WTC11 (cell line): Measurements from ENCODE around the gene SPHK2. TPM values are rescaled to one million over a fixed set of nuclear protein-coding genes. Genes with fewer than 3 reads are reported as not detected.
A peak's percentile ranks its signal among the peaks of the same experiment; 100 is the strongest.

Source experiments
- ATAC-seq: fragments of 200-7000 bp; cut with Tn5 transposase; 2 replicates; pipeline ENCODE4 v1.10.0; 2021; ENCODE audit warnings: mild to moderate bottlenecking, moderate library complexity
- CTCF ChIA-PET: fragments of 300-600 bp; sonication (Branson Sonifier 250); formaldehyde crosslinking; loops from one replicate; lab custom pipeline; 2021; ENCODE audit warnings: antibody characterized with exemption; lab: Charles Lee
- POLR2A ChIA-PET: fragments of 350-600 bp; sonication (Branson Sonifier 250); formaldehyde crosslinking; loops from one replicate; lab custom pipeline; 2021; ENCODE audit warnings: antibody characterized with exemption; lab: Charles Lee
- DNase-seq: peaks from one replicate; pipeline ENCODE4 v3.0.0; 2021; ENCODE audit warnings: low spot score
- H3K27ac Mint-ChIP-seq: 2 replicates; pipeline ENCODE4 v1.8.0; 2021; ENCODE audit warnings: mixed read lengths
- H3K27me3 Mint-ChIP-seq: 2 replicates; pipeline ENCODE4 v1.8.0; 2021; ENCODE audit warnings: low read depth, mild to moderate bottlenecking, moderate library complexity, mixed read lengths
- H3K36me3 Mint-ChIP-seq: 2 replicates; pipeline ENCODE4 v1.8.0; 2021; ENCODE audit warnings: mixed read lengths
- H3K4me1 Mint-ChIP-seq: 2 replicates; pipeline ENCODE4 v1.8.0; 2022; ENCODE audit warnings: mixed read lengths
- H3K4me3 Mint-ChIP-seq: 2 replicates; pipeline ENCODE4 v1.8.0; 2021; ENCODE audit warnings: mild to moderate bottlenecking, moderate library complexity, mixed read lengths
- H3K9me3 Mint-ChIP-seq: 2 replicates; pipeline ENCODE4 v1.8.0; 2021; ENCODE audit warnings: mixed read lengths
- JAZF1 ChIP-seq: fragments of 250-450 bp; sonication (Bioruptor Pico); IDR thresholded peaks from 2 replicates; pipeline ENCODE4 v1.9.0; 2021; ENCODE audit warnings: moderate library complexity, mild to moderate bottlenecking, inconsistent platforms
- ZNF671 ChIP-seq: fragments of 250-450 bp; sonication (Bioruptor Pico); IDR thresholded peaks from 2 replicates; pipeline ENCODE4 v1.8.0; 2021; ENCODE audit warnings: mild to moderate bottlenecking
- total RNA-seq: library from RNA; stranded (reverse); gene quantifications from 3 replicates; pipeline ENCODE4 v1.2.3, GENCODE V29; 2021
- TF ChIP-seq, protein P1 (sequence below): sonication (generic); formaldehyde crosslinking; IDR thresholded peaks from 2 replicates; pipeline ENCODE4 v1.8.1; 2023; ENCODE audit warnings: mild to moderate bottlenecking, missing genetic modification reagents
- TF ChIP-seq, protein P2 (sequence below): fragments of 250-450 bp; sonication (Bioruptor Pico); IDR thresholded peaks from 2 replicates; pipeline ENCODE4 v1.9.0; 2021; ENCODE audit warnings: mild to moderate bottlenecking, borderline replicate concordance
- TF ChIP-seq, protein P3 (sequence below): sonication (generic); formaldehyde crosslinking; IDR thresholded peaks from 2 replicates; pipeline ENCODE4 v1.8.1; 2023; ENCODE audit warnings: mild to moderate bottlenecking, missing genetic modification reagents, moderate library complexity
- TF ChIP-seq, protein P4 (sequence below): sonication (generic); formaldehyde crosslinking; IDR thresholded peaks from 2 replicates; pipeline ENCODE4 v1.8.0; 2022; ENCODE audit warnings: missing genetic modification reagents
- TF ChIP-seq, protein P5 (sequence below): sonication (generic); formaldehyde crosslinking; IDR thresholded peaks from 2 replicates; pipeline ENCODE4 v1.8.1; 2022; ENCODE audit warnings: missing genetic modification reagents, borderline replicate concordance
- TF ChIP-seq, protein P6 (sequence below): sonication (generic); formaldehyde crosslinking; IDR thresholded peaks from 2 replicates; pipeline ENCODE4 v1.8.1; 2022; ENCODE audit warnings: low read depth, missing genetic modification reagents, borderline replicate concordance
- TF ChIP-seq, protein P7 (sequence below): sonication (generic); formaldehyde crosslinking; IDR thresholded peaks from 2 replicates; pipeline ENCODE4 v1.8.1; 2022; ENCODE audit warnings: mild to moderate bottlenecking, moderate library complexity, missing genetic modification reagents

Gene SPHK2
- total RNA-seq, 1 experiment from 2014 or later = 64.6 TPM

DNA sequence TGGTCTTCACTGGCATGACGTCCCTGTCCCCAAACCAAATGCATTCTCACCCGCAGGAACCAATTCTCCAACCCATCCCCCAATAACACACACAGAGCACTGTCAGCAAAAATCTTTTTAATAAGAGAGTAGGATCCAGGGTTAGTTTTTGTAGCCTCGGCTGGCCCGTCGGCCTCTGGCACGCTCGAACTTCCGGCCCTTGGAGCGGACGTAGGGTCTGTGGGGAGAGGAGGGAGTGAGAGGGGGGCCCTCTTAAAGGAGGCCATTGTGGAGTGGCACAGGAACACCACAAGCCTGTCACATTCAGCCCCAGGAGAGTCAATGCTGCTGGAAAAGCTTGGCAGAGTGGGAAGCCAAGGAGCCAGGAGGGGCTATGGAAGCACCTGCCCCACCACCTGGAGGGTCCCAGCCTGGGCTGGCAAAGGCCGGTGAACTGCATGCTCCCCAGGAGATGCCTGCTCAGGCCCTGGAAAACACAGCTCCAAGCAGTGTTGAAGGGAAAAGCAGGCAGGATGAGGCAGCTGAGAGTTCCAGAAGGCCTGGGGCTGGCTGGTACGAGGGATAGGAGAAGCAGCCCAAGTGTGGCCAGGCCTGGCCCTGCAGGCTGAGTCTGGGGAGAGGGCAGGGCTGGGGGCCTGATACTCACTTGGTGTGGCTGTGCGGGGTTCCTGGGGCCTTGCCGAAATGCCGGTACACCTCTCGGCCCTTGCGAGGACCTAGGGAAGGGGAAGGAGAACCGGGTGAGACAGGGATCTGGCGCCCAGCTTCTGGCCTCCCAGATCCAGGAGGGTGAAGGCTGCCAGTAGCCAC is 3.9 kb upstream of the SPHK2 start:
- Mint-ChIP-seq H3K36me3 (peaks cover 40% of the 10 kb centered on the region), H3K9me3 (no peaks in the 10 kb centered on the region), H3K27ac (peak overlapping the region; percentile 98), H3K4me1 (peaks cover 59% of the 10 kb centered on the region), H3K27me3 (no peaks in the 10 kb centered on the region), H3K4me3 (peak overlapping the region; percentile 99)
- TF ChIP-seq, protein P1, sequence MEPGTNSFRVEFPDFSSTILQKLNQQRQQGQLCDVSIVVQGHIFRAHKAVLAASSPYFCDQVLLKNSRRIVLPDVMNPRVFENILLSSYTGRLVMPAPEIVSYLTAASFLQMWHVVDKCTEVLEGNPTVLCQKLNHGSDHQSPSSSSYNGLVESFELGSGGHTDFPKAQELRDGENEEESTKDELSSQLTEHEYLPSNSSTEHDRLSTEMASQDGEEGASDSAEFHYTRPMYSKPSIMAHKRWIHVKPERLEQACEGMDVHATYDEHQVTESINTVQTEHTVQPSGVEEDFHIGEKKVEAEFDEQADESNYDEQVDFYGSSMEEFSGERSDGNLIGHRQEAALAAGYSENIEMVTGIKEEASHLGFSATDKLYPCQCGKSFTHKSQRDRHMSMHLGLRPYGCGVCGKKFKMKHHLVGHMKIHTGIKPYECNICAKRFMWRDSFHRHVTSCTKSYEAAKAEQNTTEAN = no peak
- TF ChIP-seq, protein P2, sequence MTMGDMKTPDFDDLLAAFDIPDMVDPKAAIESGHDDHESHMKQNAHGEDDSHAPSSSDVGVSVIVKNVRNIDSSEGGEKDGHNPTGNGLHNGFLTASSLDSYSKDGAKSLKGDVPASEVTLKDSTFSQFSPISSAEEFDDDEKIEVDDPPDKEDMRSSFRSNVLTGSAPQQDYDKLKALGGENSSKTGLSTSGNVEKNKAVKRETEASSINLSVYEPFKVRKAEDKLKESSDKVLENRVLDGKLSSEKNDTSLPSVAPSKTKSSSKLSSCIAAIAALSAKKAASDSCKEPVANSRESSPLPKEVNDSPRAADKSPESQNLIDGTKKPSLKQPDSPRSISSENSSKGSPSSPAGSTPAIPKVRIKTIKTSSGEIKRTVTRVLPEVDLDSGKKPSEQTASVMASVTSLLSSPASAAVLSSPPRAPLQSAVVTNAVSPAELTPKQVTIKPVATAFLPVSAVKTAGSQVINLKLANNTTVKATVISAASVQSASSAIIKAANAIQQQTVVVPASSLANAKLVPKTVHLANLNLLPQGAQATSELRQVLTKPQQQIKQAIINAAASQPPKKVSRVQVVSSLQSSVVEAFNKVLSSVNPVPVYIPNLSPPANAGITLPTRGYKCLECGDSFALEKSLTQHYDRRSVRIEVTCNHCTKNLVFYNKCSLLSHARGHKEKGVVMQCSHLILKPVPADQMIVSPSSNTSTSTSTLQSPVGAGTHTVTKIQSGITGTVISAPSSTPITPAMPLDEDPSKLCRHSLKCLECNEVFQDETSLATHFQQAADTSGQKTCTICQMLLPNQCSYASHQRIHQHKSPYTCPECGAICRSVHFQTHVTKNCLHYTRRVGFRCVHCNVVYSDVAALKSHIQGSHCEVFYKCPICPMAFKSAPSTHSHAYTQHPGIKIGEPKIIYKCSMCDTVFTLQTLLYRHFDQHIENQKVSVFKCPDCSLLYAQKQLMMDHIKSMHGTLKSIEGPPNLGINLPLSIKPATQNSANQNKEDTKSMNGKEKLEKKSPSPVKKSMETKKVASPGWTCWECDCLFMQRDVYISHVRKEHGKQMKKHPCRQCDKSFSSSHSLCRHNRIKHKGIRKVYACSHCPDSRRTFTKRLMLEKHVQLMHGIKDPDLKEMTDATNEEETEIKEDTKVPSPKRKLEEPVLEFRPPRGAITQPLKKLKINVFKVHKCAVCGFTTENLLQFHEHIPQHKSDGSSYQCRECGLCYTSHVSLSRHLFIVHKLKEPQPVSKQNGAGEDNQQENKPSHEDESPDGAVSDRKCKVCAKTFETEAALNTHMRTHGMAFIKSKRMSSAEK (CRISPR knock-in tag) = no peak
- TF ChIP-seq JAZF1 (CRISPR knock-in tag) (no peak), ZNF671 (CRISPR knock-in tag) (no peak)
- TF ChIP-seq, protein P3, sequence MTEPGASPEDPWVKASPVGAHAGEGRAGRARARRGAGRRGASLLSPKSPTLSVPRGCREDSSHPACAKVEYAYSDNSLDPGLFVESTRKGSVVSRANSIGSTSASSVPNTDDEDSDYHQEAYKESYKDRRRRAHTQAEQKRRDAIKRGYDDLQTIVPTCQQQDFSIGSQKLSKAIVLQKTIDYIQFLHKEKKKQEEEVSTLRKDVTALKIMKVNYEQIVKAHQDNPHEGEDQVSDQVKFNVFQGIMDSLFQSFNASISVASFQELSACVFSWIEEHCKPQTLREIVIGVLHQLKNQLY (CRISPR knock-in tag) = no peak
- TF ChIP-seq, protein P4, sequence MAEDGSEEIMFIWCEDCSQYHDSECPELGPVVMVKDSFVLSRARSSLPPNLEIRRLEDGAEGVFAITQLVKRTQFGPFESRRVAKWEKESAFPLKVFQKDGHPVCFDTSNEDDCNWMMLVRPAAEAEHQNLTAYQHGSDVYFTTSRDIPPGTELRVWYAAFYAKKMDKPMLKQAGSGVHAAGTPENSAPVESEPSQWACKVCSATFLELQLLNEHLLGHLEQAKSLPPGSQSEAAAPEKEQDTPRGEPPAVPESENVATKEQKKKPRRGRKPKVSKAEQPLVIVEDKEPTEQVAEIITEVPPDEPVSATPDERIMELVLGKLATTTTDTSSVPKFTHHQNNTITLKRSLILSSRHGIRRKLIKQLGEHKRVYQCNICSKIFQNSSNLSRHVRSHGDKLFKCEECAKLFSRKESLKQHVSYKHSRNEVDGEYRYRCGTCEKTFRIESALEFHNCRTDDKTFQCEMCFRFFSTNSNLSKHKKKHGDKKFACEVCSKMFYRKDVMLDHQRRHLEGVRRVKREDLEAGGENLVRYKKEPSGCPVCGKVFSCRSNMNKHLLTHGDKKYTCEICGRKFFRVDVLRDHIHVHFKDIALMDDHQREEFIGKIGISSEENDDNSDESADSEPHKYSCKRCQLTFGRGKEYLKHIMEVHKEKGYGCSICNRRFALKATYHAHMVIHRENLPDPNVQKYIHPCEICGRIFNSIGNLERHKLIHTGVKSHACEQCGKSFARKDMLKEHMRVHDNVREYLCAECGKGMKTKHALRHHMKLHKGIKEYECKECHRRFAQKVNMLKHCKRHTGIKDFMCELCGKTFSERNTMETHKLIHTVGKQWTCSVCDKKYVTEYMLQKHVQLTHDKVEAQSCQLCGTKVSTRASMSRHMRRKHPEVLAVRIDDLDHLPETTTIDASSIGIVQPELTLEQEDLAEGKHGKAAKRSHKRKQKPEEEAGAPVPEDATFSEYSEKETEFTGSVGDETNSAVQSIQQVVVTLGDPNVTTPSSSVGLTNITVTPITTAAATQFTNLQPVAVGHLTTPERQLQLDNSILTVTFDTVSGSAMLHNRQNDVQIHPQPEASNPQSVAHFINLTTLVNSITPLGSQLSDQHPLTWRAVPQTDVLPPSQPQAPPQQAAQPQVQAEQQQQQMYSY (CRISPR knock-in tag) = peak; percentile 34; the same call in 1 of the 2 replicates
- TF ChIP-seq, protein P5, sequence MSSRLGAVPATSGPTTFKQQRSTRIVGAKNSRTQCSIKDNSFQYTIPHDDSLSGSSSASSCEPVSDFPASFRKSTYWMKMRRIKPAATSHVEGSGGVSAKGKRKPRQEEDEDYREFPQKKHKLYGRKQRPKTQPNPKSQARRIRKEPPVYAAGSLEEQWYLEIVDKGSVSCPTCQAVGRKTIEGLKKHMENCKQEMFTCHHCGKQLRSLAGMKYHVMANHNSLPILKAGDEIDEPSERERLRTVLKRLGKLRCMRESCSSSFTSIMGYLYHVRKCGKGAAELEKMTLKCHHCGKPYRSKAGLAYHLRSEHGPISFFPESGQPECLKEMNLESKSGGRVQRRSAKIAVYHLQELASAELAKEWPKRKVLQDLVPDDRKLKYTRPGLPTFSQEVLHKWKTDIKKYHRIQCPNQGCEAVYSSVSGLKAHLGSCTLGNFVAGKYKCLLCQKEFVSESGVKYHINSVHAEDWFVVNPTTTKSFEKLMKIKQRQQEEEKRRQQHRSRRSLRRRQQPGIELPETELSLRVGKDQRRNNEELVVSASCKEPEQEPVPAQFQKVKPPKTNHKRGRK (CRISPR knock-in tag) = no peak
- TF ChIP-seq, protein P6, sequence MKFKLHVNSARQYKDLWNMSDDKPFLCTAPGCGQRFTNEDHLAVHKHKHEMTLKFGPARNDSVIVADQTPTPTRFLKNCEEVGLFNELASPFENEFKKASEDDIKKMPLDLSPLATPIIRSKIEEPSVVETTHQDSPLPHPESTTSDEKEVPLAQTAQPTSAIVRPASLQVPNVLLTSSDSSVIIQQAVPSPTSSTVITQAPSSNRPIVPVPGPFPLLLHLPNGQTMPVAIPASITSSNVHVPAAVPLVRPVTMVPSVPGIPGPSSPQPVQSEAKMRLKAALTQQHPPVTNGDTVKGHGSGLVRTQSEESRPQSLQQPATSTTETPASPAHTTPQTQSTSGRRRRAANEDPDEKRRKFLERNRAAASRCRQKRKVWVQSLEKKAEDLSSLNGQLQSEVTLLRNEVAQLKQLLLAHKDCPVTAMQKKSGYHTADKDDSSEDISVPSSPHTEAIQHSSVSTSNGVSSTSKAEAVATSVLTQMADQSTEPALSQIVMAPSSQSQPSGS = no peak
- TF ChIP-seq, protein P7, sequence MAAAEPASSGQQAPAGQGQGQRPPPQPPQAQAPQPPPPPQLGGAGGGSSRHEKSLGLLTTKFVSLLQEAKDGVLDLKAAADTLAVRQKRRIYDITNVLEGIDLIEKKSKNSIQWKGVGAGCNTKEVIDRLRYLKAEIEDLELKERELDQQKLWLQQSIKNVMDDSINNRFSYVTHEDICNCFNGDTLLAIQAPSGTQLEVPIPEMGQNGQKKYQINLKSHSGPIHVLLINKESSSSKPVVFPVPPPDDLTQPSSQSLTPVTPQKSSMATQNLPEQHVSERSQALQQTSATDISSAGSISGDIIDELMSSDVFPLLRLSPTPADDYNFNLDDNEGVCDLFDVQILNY (CRISPR knock-in tag) = no peak
- ATAC-seq (peak; percentile 0; the same call in 1 of the 2 replicates), DNase-seq (no peak)
- ChIA-PET POLR2A (interaction anchor here (0.7 to 2.6 kb wide), 10 partner anchors 9 to 282 kb away, joined by 3 to 18 read pairs (median 4); partner anchors contain the start of gene CA11), CTCF (interaction anchor here (0.8 to 2.7 kb wide), 8 partner anchors 9 to 126 kb away, joined by 3 to 17 read pairs (median 6); no protein-coding TSS in a partner anchor)
